HG03575 (cell line): Measurements from ENCODE around the gene SLC10A7.

ENCODE experiments used
- ATAC-seq: cut with Tn5 transposase; IDR thresholded peaks from one replicate; pipeline ENCODE4 v1.9.1; 2021; ENCODE audit not compliant: unreplicated experiment, insufficient number of reproducible peaks, low FRiP score; ENCODE audit errors: extremely low read depth

The SLC10A7 gene

GRCh38 chr4:146245850-146246249 is 275.9 kb downstream of the SLC10A7 start:
- ATAC-seq, result no peak

GRCh38 chr4:146245246-146245645 is 276.5 kb downstream of the SLC10A7 start:
- ATAC-seq, result no peak

GRCh38 chr4:146244496-146244895 is 277.2 kb downstream of the SLC10A7 start:
- no peak for ATAC-seq

GRCh38 chr4:146243883-146244277 is 277.9 kb downstream of the SLC10A7 start:
- no peak for ATAC-seq

GRCh38 chr4:146243141-146243882 is 278.4 kb downstream of the SLC10A7 start:
- peak; percentile 91 for ATAC-seq

- no peak for ATAC-seq
Measured at GRCh38 chr4:146238107-146238506, 283.6 kb downstream of the SLC10A7 start.

GRCh38 chr4:146237092-146237491 is 284.6 kb downstream of the SLC10A7 start:
- no peak for ATAC-seq

- ATAC-seq, result no peak
Measured at GRCh38 chr4:146236216-146236615, 285.5 kb downstream of the SLC10A7 start.

- no peak for ATAC-seq
Measured at GRCh38 chr4:146235654-146236177, 286.0 kb downstream of the SLC10A7 start.

GRCh38 chr4:146232131-146232722 is 289.5 kb downstream of the SLC10A7 start:
- ATAC-seq, result no peak

GRCh38 chr4:146229406-146229805 is 292.3 kb downstream of the SLC10A7 start:
- no peak for ATAC-seq

GRCh38 chr4:146224326-146224966 is 297.3 kb downstream of the SLC10A7 start:
- no peak for ATAC-seq

- ATAC-seq, result no peak
Measured at GRCh38 chr4:146222313-146222712, 299.4 kb downstream of the SLC10A7 start.

GRCh38 chr4:146214238-146214637 is 307.5 kb downstream of the SLC10A7 start, which contains the start of gene REELD1:
REELD1 (plus strand) TSS chr4:146214538; CDS start chr4:146216953, 2,415 bp downstream.
- no peak for ATAC-seq

- ATAC-seq, result no peak
Measured at GRCh38 chr4:146212781-146213180, 309.0 kb downstream of the SLC10A7 start.

- no peak for ATAC-seq
Measured at GRCh38 chr4:146211440-146211839, 310.3 kb downstream of the SLC10A7 start.

GRCh38 chr4:146210890-146211289 is 310.9 kb downstream of the SLC10A7 start:
- no peak for ATAC-seq

- no peak for ATAC-seq
Measured at GRCh38 chr4:146207410-146207809, 314.3 kb downstream of the SLC10A7 start.
